ENCODE measurements around the gene ZNF467.

ZNF467 gene

DNA sequence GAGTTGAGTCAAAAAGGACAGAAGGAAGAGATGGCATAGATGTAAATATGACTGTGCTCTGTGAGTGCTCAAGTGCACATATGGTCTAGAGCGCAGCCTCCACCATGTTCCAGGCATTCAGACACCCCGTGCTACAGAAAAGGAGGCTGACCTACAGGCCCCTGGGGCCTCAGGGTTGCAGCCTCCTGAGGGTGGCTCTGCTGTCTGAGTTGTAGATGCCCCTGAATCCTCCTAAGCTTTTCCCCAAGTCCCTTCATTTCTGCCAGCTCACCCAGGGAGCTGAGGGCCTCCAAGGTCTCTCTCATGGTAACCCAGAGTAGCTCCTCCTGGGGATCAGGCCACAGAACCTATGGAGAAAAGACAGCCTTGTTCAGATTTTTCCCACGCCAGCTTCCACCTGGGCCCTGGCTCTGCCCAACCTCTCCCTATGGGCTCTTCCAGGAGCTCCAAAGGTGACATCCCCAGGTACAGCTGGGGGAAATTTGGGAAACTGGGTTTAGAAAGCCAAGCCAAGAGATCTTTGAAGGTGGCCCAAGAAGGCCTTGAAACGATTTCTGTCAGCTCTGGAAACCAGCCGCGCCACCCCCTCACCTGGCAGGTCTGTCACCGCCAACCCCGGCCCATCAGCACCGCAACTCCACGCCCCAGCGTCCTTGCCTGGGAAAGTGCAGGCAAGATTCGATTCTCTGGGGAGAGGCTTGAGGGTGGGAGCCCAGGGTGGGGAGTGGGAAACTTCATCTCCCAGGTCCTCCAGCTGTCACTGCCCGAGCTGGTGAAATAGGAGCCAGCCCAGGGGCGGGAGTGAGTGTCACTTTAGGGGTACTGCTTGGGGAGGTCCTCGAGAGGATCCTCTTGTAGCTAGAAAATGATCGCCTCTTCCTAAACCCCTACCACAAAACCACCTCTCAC is 2.4 kb downstream of the ZNF467 start:
- DNase-seq (ENCODE audit: low read depth): no peak

GRCh38 chr7:149769915-149770314 is 3.5 kb downstream of the ZNF467 start:
- DNase-seq (ENCODE audit: low read depth): no peak

- DNase-seq (ENCODE audit: low read depth): no peak
These were observed 4.5 kb downstream of the ZNF467 start for GRCh38 chr7:149768931-149769330.

GRCh38 chr7:149767068-149767467 is 6.3 kb downstream of the ZNF467 start:
- no peak for DNase-seq (ENCODE audit: low read depth)

GRCh38 chr7:149766135-149766675 is 7.2 kb downstream of the ZNF467 start:
- DNase-seq (ENCODE audit: low read depth): no peak

GRCh38 chr7:149765399-149766121 is 7.8 kb downstream of the ZNF467 start:
- DNase-seq (ENCODE audit: low read depth): no peak

GRCh38 chr7:149764481-149765398 is 8.6 kb downstream of the ZNF467 start:
- no peak for DNase-seq (ENCODE audit: low read depth)

- no peak for DNase-seq (ENCODE audit: low read depth)
These were observed 9.7 kb downstream of the ZNF467 start for GRCh38 chr7:149763563-149764240.

- no peak for DNase-seq (ENCODE audit: low read depth)
These were observed 10.8 kb downstream of the ZNF467 start for GRCh38 chr7:149762610-149763009.

- DNase-seq (ENCODE audit: low read depth): no peak
These were observed 11.3 kb downstream of the ZNF467 start for GRCh38 chr7:149762089-149762488.

GRCh38 chr7:149761307-149761706 is 12.1 kb downstream of the ZNF467 start:
- DNase-seq (ENCODE audit: low read depth): no peak

DNA sequence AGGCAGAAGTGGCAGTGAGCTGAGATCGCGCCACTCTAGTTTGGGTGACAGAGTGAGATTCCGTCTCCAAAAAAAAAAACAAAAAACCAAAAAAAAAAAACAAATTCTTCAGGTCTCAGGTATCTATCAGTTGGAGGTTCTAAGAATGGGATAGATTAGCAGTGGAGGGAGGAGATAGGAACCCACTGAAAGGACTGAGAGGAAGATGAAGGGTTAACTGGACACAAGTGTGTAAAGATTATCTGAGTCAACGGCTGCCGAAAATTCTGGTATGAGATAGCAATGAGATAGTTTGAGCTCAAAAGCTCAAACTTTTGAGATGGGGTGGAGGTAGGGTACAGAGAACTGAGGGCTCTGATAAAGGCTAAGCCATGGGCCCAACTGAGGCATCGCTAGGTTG is 12.8 kb downstream of the ZNF467 start:
- no peak for DNase-seq (ENCODE audit: low read depth)

GRCh38 chr7:149759093-149759860 is 14.1 kb downstream of the ZNF467 start:
- no peak for DNase-seq (ENCODE audit: low read depth)

GRCh38 chr7:149753375-149754233 is 19.8 kb downstream of the ZNF467 start:
- peak; percentile 11 for DNase-seq (ENCODE audit: low read depth)

GRCh38 chr7:149752646-149753045 is 20.7 kb downstream of the ZNF467 start:
- no peak for DNase-seq (ENCODE audit: low read depth)

DNA sequence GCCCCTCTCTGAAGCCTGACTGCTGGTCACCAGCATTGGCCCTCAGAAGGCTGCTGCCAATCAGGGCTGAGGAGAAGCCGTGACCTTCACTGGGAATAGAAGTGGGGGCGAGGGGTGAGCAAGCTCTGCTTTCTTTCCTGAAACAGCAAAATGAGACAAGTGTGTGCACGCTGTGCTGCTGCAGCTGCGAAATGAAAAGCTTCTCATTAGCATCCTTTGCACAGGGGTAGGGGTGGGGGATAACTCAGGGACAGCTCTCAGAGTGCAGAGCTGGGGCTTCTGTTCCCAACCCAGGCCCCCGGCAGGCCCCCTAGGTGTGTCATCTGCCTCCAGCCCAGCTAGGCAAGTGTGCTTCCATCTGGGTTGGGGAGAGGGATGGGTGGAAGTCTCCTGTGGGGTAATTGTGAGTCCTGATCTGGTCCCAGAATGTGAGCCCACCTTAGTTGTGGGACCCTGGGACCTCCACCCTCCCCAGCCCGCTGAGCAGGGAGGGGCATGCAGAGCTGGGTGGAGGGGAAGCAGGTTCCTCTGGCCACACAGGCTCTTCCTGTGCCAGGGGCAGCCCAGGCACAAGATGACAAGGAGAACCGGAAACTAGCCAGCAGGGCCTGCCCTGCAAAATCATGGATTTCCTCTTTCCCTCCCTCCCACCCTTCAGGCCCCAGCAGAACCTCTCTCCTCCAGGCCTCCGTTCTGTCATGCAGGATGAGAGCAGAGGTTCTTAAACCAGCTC is 22.2 kb downstream of the ZNF467 start:
- no peak for DNase-seq (ENCODE audit: low read depth)

DNA sequence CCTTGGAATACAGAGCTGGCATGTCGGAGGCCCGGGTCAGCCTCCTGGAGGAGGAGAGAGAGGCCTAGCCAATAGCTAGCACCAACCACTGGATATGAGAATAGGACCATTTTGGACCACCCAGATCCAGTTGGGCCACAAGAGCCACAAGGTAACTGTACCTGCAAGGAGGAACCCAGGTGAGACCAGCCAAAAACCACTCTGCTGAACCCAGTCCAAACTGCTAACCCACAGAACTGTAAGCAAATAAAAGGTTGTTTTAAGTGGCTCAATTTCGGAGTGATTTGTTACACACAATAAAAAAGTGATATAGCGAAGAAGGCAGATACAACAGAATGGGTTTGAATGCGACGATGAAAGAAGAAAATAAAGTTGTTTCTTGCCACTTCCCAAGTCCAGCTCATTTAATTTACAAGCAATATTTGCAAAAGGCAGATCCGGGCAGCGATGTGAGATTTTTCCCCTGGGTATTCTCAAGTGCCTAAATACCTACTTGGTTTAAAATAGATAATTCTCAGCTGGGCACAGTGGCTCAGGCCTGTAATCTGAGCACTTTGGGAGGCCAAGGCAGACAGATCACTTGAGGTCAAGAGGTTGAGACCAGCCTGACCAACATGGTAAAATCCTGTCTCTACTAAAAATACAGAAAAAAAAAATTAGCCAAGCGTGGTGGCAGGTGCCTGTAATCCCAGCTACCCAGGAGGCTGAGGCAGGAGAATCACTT is 23.1 kb downstream of the ZNF467 start:
- no peak for DNase-seq (ENCODE audit: low read depth)
